GM23338 (cell line): Measurements from ENCODE around the gene PLA2R1. TPM values are rescaled to one million over a fixed set of nuclear protein-coding genes. Genes with fewer than 3 reads are reported as not detected.

Experiments
- ATAC-seq: fragments of 200-7000 bp; cut with Tn5 transposase; 3 replicates; pipeline ENCODE4 v1.9.1; 2020
- DNase-seq: peaks from one replicate; pipeline ENCODE4 v3.0.0-alpha.2; 2015; ENCODE audit warnings: low spot score
- H2AFZ ChIP-seq: fragments of 200-600 bp; sonication (generic); 2 replicates; pipeline ENCODE4 v1.8.0; 2016; ENCODE audit warnings: antibody characterized with exemption, mild to moderate bottlenecking, moderate library complexity
- H3F3A ChIP-seq: fragments of 200-600 bp; sonication (generic); replicated peaks from 2 replicates; pipeline ENCODE4 v1.8.0; 2017; ENCODE audit warnings: antibody characterized with exemption, mixed run types, low read depth
- H3K27ac ChIP-seq: fragments of 200-600 bp; sonication (generic); 2 replicates; pipeline ENCODE4 v1.6.1; 2016; ENCODE audit warnings: low read depth
- H3K27me3 ChIP-seq: fragments of 200-600 bp; sonication (generic); 2 replicates; pipeline ENCODE4 v1.8.0; 2016; ENCODE audit warnings: mild to moderate bottlenecking, mixed run types, moderate library complexity; ENCODE audit not compliant: insufficient read depth
- H3K36me3 ChIP-seq: fragments of 200-600 bp; sonication (generic); 2 replicates; pipeline ENCODE4 v1.8.0; 2016; ENCODE audit warnings: mild to moderate bottlenecking; ENCODE audit not compliant: insufficient read depth
- H3K4me1 ChIP-seq: fragments of 200-600 bp; sonication (generic); 2 replicates; pipeline ENCODE4 v1.8.0; 2016; ENCODE audit warnings: mild to moderate bottlenecking, moderate library complexity; ENCODE audit not compliant: insufficient read depth
- H3K4me2 ChIP-seq: fragments of 200-600 bp; sonication (generic); 2 replicates; pipeline ENCODE4 v1.7.1; 2017; ENCODE audit warnings: mixed run types
- H3K4me3 ChIP-seq: fragments of 200-600 bp; sonication (generic); 2 replicates; pipeline ENCODE4 v1.6.1; 2016; ENCODE audit warnings: mixed run types
- H3K79me2 ChIP-seq: fragments of 200-600 bp; sonication (generic); replicated peaks from 2 replicates; pipeline ENCODE4 v1.8.0; 2017; ENCODE audit warnings: mild to moderate bottlenecking; ENCODE audit not compliant: insufficient read depth
- H3K9me2 ChIP-seq: fragments of 200-600 bp; sonication (generic); 2 replicates; pipeline ENCODE4 v1.8.0; 2017; ENCODE audit not compliant: insufficient read depth
- H4K20me1 ChIP-seq: fragments of 200-600 bp; sonication (generic); replicated peaks from 2 replicates; pipeline ENCODE4 v1.8.0; 2017; ENCODE audit warnings: mild to moderate bottlenecking; ENCODE audit not compliant: insufficient read depth
- H3K27ac Mint-ChIP-seq: 2 replicates; pipeline ENCODE4 v1.8.0; 2020; ENCODE audit warnings: inconsistent platforms, mild to moderate bottlenecking, moderate library complexity, mixed read lengths
- H3K27me3 Mint-ChIP-seq: 3 replicates; pipeline ENCODE4 v1.8.0; 2022; ENCODE audit warnings: low read depth, mild to moderate bottlenecking, moderate library complexity, mixed read lengths, inconsistent platforms; ENCODE audit not compliant: insufficient read depth, poor library complexity
- H3K36me3 Mint-ChIP-seq: 3 replicates; pipeline ENCODE4 v1.8.0; 2021; ENCODE audit warnings: low read depth, mild to moderate bottlenecking, inconsistent platforms, moderate library complexity, mixed read lengths
- H3K4me1 Mint-ChIP-seq: 3 replicates; pipeline ENCODE4 v1.8.0; 2020; ENCODE audit warnings: mild to moderate bottlenecking, inconsistent platforms, mixed read lengths
- H3K4me3 Mint-ChIP-seq: 3 replicates; pipeline ENCODE4 v1.8.0; 2021; ENCODE audit warnings: moderate library complexity, mild to moderate bottlenecking, inconsistent platforms, mixed read lengths
- H3K9me3 Mint-ChIP-seq: 3 replicates; pipeline ENCODE4 v1.8.0; 2020; ENCODE audit warnings: moderate library complexity, mild to moderate bottlenecking, inconsistent platforms, mixed read lengths
- CREB1 ChIP-seq: fragments of 250-450 bp; sonication (Bioruptor Pico); IDR thresholded peaks from 2 replicates; pipeline ENCODE4 v1.5.0; 2020; ENCODE audit warnings: low read depth, mild to moderate bottlenecking, moderate library complexity
- CTCF ChIP-seq, 2 experiments: fragments of 200-600 bp in 1 of 2; sonication (generic) in 1 of 2; conservative IDR thresholded peaks; 2 replicates each; pipeline versions ENCODE4 v1.5.1 to v1.6.1; 2016 to 2017; ENCODE audit warnings: antibody characterized with exemption in 2 of 2, low read depth in 2 of 2, mild to moderate bottlenecking in 2 of 2, moderate library complexity in 1 of 2
- ETS1 ChIP-seq: IDR thresholded peaks from 2 replicates; pipeline ENCODE4 v1.6.1; 2016; ENCODE audit warnings: antibody characterized with exemption
- EZH2 ChIP-seq: fragments of 200-600 bp; sonication (generic); IDR thresholded peaks from one replicate; pipeline ENCODE4 v1.8.0; 2017; ENCODE audit warnings: antibody characterized with exemption, mild to moderate bottlenecking, low read depth; ENCODE audit not compliant: unreplicated experiment
- EZH2phosphoT487 ChIP-seq: fragments of 200-600 bp; sonication (generic); IDR thresholded peaks from one replicate; pipeline ENCODE4 v1.8.1; 2018; ENCODE audit warnings: antibody characterized with exemption; ENCODE audit not compliant: unreplicated experiment
- JUNB ChIP-seq: IDR thresholded peaks from one replicate; pipeline ENCODE4 v1.6.1; 2016; ENCODE audit warnings: antibody characterized with exemption; ENCODE audit not compliant: unreplicated experiment
- NANOG ChIP-seq: IDR thresholded peaks from 2 replicates; pipeline ENCODE4 v1.6.1; 2016; ENCODE audit warnings: antibody characterized with exemption, borderline replicate concordance
- POLR2AphosphoS5 ChIP-seq: IDR thresholded peaks from 2 replicates; pipeline ENCODE4 v1.6.1; 2016; ENCODE audit warnings: antibody characterized with exemption, low read depth
- REST ChIP-seq: IDR thresholded peaks from one replicate; pipeline ENCODE4 v1.6.1; 2018; ENCODE audit warnings: antibody characterized with exemption; ENCODE audit not compliant: unreplicated experiment
- STAT1 ChIP-seq: IDR thresholded peaks from one replicate; pipeline ENCODE4 v1.6.1; 2016; ENCODE audit warnings: antibody characterized with exemption; ENCODE audit not compliant: unreplicated experiment
- ZNF114 ChIP-seq: fragments of 250-450 bp; sonication (Bioruptor Pico); IDR thresholded peaks from 2 replicates; pipeline ENCODE4 v1.5.0; 2020; ENCODE audit warnings: mild to moderate bottlenecking, moderate library complexity
- ZNF331 ChIP-seq: fragments of 250-450 bp; sonication (Bioruptor Pico); IDR thresholded peaks from 2 replicates; pipeline ENCODE4 v1.5.0; 2020; ENCODE audit warnings: low read depth, mild to moderate bottlenecking, moderate library complexity
- ZNF462 ChIP-seq: fragments of 250-450 bp; sonication (Bioruptor Pico); IDR thresholded peaks from 2 replicates; pipeline ENCODE4 v1.5.0; 2020; ENCODE audit warnings: mild to moderate bottlenecking, moderate library complexity
- polyA plus RNA-seq: library from polyadenylated mRNA; unstranded; fragments of >200 nt; fragmentation: Nextera tagmentation; extraction: Ambion mirVana; gene quantifications from 2 replicates; pipeline ENCODE4 v1.2.1, GENCODE V29; 2016
- total RNA-seq: library from RNA; depleted of rRNA; stranded (reverse); fragments of >200 nt; shearing (Covaris generic); gene quantifications from 2 replicates; pipeline ENCODE4 v1.2.3, GENCODE V29; 2014

PLA2R1 gene
- total and polyA plus RNA-seq, 2 experiments from 2014 or later: 0.57 to 1.2 TPM

GRCh38 chr2:159933727-159934049, 128.7 kb downstream of the PLA2R1 start:
- no peaks in the 10 kb centered on the region for H4K20me1 ChIP-seq
- H3K27me3 Mint-ChIP-seq: peaks cover 2% of the 10 kb centered on the region

More at GRCh38 chr2:159933727-159934049, 128.7 kb downstream of the PLA2R1 start:
- Histone ChIP-seq H2AFZ (no peak overlapping the region), H3K4me2 (no peak overlapping the region), H3K9me2 (no peaks in the 10 kb centered on the region), H3K4me1 (no peaks in the 10 kb centered on the region), H3K27me3 (no peaks in the 10 kb centered on the region), H3K79me2 (no peaks in the 10 kb centered on the region), H3K27ac (no peak overlapping the region), H3F3A (no peaks in the 10 kb centered on the region), H3K36me3 (no peaks in the 10 kb centered on the region), H3K4me3 (no peak overlapping the region)
- DNase-seq: no peak
- TF ChIP-seq EZH2 (no peak), ZNF462 (CRISPR knock-in tag) (no peak), STAT1 (no peak), ZNF114 (CRISPR knock-in tag) (no peak), ETS1 (no peak), CTCF (conservative IDR thresholded peaks at IDR 0.05; ENCODE audit: low read depth in 2 of 2) (no peak), POLR2AphosphoS5 (no peak), EZH2phosphoT487 (no peak), CREB1 (CRISPR knock-in tag) (no peak), JUNB (no peak), REST (no peak), NANOG (no peak), ZNF331 (CRISPR knock-in tag) (no peak)
- Mint-ChIP-seq H3K9me3 (no peaks in the 10 kb centered on the region), H3K27ac (no peak overlapping the region), H3K4me1 (no peaks in the 10 kb centered on the region), H3K36me3 (no peaks in the 10 kb centered on the region), H3K4me3 (no peak overlapping the region)
- ATAC-seq: no peak
